IMR-90 (cell line): ENCODE measurements around the gene SNAP91.

Experiments
- FOS ChIP-seq: fragments of 150-350 bp; IDR thresholded peaks from 2 replicates; pipeline ENCODE4 v1.6.1; 2016; ENCODE audit warnings: low read depth, low read length
- POLR2A ChIP-seq: IDR thresholded peaks from 2 replicates; pipeline ENCODE4 v1.6.1; 2012; ENCODE audit warnings: mild to moderate bottlenecking, low read depth, low read length
- RAD21 ChIP-seq: IDR thresholded peaks from 2 replicates; pipeline ENCODE4 v1.6.1; 2012; ENCODE audit warnings: low read length, improper control_type of control experiment
- RFX5 ChIP-seq: IDR thresholded peaks from 2 replicates; pipeline ENCODE4 v1.8.0; 2012; ENCODE audit warnings: low read depth, mild to moderate bottlenecking, low read length, moderate library complexity
- SMC3 ChIP-seq: fragments of 150-350 bp; IDR thresholded peaks from 2 replicates; pipeline ENCODE4 v1.6.1; 2016; ENCODE audit warnings: low read depth, mild to moderate bottlenecking, antibody characterized with exemption, low read length, moderate library complexity
- TF ChIP-seq, protein P1 (sequence below): conservative IDR thresholded peaks from 2 replicates; pipeline ENCODE4 v1.5.1; 2012; ENCODE audit warnings: mild to moderate bottlenecking, low read depth, low read length, improper control_type of control experiment

DNA sequence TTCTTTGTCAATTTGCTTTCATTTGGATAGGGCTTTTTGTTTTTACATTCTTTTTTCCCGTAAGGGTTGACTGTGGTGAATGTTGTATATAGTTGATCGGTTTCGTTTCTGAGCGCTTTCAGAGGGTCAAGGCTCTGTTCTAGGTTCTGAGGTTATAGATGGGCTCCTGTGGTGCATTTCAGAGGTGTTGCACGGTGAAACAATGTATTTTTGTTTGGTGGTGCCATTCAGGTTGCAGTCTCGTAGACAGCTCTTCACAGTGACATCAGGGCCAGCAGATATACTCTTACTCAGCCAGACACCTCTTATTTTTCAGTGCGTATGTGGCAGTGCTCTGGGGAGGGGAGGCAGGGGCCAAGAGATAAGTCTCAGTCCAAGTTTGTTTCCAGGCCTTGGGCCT is 72.1 kb downstream of the SNAP91 start:
- TF ChIP-seq POLR2A = no peak
- TF ChIP-seq, protein P1, sequence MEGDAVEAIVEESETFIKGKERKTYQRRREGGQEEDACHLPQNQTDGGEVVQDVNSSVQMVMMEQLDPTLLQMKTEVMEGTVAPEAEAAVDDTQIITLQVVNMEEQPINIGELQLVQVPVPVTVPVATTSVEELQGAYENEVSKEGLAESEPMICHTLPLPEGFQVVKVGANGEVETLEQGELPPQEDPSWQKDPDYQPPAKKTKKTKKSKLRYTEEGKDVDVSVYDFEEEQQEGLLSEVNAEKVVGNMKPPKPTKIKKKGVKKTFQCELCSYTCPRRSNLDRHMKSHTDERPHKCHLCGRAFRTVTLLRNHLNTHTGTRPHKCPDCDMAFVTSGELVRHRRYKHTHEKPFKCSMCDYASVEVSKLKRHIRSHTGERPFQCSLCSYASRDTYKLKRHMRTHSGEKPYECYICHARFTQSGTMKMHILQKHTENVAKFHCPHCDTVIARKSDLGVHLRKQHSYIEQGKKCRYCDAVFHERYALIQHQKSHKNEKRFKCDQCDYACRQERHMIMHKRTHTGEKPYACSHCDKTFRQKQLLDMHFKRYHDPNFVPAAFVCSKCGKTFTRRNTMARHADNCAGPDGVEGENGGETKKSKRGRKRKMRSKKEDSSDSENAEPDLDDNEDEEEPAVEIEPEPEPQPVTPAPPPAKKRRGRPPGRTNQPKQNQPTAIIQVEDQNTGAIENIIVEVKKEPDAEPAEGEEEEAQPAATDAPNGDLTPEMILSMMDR = no peak
- TF ChIP-seq RFX5 = no peak
- no peak for TF ChIP-seq FOS
- no peak for TF ChIP-seq SMC3
- no peak for TF ChIP-seq RAD21
